ENCODE data around the gene TTC23L.
A peak's percentile ranks its signal among the peaks of the same experiment; 100 is the strongest.

Gene TTC23L

GRCh38 chr5:34803974-34804732, 34.8 kb upstream of the TTC23L start:
- TF ChIP-seq CTCF (IDR thresholded peaks at IDR 0.05; ENCODE audit: unreplicated experiment in 3 of 3) = no peak
- Mint-ChIP-seq H3K9me3 (no peaks in the 10 kb centered on the region), H3K27me3 (ENCODE audit: low read depth) (no peaks in the 10 kb centered on the region), H3K27ac (peak overlapping the region in 2 of 3 experiments; percentile 53 to 87), H3K4me1 (peaks cover 21% of the 10 kb centered on the region), H3K4me3 (no peak overlapping the region), H3K36me3 (ENCODE audit: low read depth) (peaks cover 57% of the 10 kb centered on the region)

GRCh38 chr5:34804913-34805312, 34.1 kb upstream of the TTC23L start:
- Mint-ChIP-seq H3K27me3 (ENCODE audit: low read depth) (no peaks in the 10 kb centered on the region), H3K27ac (peak overlapping the region; percentile 10 to 87 (median 53)), H3K36me3 (ENCODE audit: low read depth) (peaks cover 52% of the 10 kb centered on the region), H3K4me3 (no peak overlapping the region), H3K9me3 (no peaks in the 10 kb centered on the region), H3K4me1 (peaks cover 21% of the 10 kb centered on the region)
- no peak for TF ChIP-seq CTCF (IDR thresholded peaks at IDR 0.05; ENCODE audit: unreplicated experiment in 3 of 3)

- Mint-ChIP-seq H3K4me1 (peaks cover 26% of the 10 kb centered on the region), H3K27me3 (ENCODE audit: low read depth) (no peaks in the 10 kb centered on the region), H3K4me3 (no peak overlapping the region), H3K27ac (no peak overlapping the region), H3K9me3 (no peaks in the 10 kb centered on the region), H3K36me3 (ENCODE audit: low read depth) (peaks cover 43% of the 10 kb centered on the region)
- no peak for TF ChIP-seq CTCF (IDR thresholded peaks at IDR 0.05; ENCODE audit: unreplicated experiment in 3 of 3)
Measured at GRCh38 chr5:34806532-34806931, 32.4 kb upstream of the TTC23L start.

GRCh38 chr5:34811706-34812105, 27.3 kb upstream of the TTC23L start:
- Mint-ChIP-seq H3K4me3 (no peak overlapping the region), H3K27me3 (ENCODE audit: low read depth) (no peaks in the 10 kb centered on the region), H3K36me3 (ENCODE audit: low read depth) (peaks cover 33% of the 10 kb centered on the region), H3K4me1 (peaks cover 5% of the 10 kb centered on the region), H3K9me3 (no peaks in the 10 kb centered on the region), H3K27ac (no peak overlapping the region)
- TF ChIP-seq CTCF (IDR thresholded peaks at IDR 0.05; ENCODE audit: unreplicated experiment in 3 of 3) = no peak

DNA sequence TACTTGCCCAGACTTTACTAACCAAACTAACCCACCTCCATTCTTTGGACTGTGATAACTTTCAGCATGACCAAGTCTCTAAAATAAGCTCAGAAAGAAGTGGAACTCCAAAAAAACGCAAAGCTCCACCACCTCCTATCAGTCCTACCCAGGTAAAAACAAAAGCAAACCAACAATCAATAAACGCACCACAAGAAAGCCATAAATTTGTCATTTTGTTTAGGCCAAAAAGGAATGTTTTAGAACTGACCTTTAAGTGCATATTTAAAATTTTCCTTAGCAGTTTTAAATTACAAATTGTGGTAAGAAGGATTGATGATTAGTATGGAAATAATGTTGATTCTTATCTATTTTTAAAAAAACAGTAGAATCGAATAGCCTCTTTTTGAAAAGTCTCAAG, 25.5 kb upstream of the TTC23L start:
- TF ChIP-seq CTCF (IDR thresholded peaks at IDR 0.05; ENCODE audit: unreplicated experiment in 3 of 3) = no peak
- H3K36me3 Mint-ChIP-seq (ENCODE audit: low read depth) = peaks cover 33% of the 10 kb centered on the region
- H3K9me3 Mint-ChIP-seq = no peaks in the 10 kb centered on the region

More for the DNA sequence above, 25.5 kb upstream of the TTC23L start:
- H3K27ac Mint-ChIP-seq = no peak overlapping the region
- no peaks in the 10 kb centered on the region for H3K27me3 Mint-ChIP-seq (ENCODE audit: low read depth)
- peaks cover 5% of the 10 kb centered on the region for H3K4me1 Mint-ChIP-seq
- no peak overlapping the region for H3K4me3 Mint-ChIP-seq

Measured in nephron (organoid).